G401 (cell line): ENCODE results near the gene CTBP2. TPM values are rescaled to one million over a fixed set of nuclear protein-coding genes. Genes with fewer than 3 reads are reported as not detected.
A peak's percentile ranks its signal among the peaks of the same experiment; 100 is the strongest.

Source experiments
- DNase-seq: peaks from one replicate; pipeline ENCODE4 v3.0.0-alpha.2; 2015; ENCODE audit warnings: low spot score
- in situ Hi-C: cut with HindIII; loops from 2 replicates; pipeline ENCODE4 v1.10.0; 2016; ENCODE audit warnings: low sequenced_read_pairs, mixed read lengths
- total RNA-seq: library from RNA; depleted of rRNA; stranded (reverse); fragments of >200 nt; shearing (Covaris generic); gene quantifications from 2 replicates; pipeline ENCODE4 v1.2.3, GENCODE V29; 2014

Gene CTBP2
- total RNA-seq, 1 experiment from 2014 or later: 98.5 TPM

DNA sequence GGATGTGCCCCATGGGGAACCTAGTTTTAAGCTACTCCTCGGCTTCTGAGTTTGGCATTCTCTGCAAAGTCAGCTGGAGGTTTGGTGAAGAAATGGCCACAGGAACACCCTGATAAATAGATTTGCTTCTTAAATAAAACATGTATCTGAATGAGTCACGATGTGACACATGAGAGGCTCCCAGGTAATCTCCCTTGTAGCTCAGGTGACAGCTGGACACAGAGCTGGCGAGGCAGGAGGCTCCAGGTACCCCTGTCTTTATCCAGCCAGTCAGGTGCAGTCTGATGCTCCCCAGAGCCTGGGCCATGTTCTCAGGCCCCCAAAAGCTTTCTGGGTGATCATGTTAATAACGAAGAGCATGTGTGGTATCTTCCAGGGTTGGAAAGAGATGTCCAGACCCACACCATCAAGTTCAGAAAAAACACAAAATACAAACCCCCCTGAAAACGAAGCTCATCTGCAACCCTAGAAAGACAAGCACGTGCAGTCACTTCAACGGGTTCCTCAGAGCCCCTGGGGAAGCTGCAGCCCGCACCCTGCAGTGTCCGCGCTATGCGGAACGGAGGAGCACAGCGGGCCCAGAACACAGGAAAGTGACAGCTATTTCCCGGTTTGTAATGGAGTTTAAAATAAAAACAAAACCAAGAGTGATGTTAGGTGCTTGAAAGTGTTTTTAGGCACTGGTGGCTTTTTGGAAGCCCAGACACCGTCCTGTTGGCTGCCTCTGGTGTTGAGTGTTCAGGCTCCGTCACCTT, 149.0 kb downstream of the CTBP2 start:
- no peak for DNase-seq
- in situ Hi-C loops: no loop called here

DNA sequence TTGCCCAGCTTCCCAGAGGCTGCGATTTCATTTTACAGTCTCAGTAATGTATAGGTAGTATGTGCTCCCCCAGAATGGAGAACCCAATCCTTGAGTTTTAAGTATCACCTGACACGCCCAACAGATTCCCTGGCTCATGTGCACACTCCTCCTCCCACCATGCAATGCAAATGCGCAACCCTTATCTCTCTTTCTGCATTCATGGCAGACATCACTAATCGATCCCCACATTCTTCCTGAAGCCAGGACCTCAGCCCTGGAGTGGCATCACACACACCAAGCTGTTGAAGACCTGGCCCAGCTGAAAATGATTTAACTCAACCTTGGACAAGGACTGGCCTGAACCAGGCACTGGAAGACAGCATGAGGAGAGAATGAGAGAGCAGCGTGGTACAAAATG, 150.0 kb downstream of the CTBP2 start:
- no peak for DNase-seq
- in situ Hi-C loops: no loop called here

DNA sequence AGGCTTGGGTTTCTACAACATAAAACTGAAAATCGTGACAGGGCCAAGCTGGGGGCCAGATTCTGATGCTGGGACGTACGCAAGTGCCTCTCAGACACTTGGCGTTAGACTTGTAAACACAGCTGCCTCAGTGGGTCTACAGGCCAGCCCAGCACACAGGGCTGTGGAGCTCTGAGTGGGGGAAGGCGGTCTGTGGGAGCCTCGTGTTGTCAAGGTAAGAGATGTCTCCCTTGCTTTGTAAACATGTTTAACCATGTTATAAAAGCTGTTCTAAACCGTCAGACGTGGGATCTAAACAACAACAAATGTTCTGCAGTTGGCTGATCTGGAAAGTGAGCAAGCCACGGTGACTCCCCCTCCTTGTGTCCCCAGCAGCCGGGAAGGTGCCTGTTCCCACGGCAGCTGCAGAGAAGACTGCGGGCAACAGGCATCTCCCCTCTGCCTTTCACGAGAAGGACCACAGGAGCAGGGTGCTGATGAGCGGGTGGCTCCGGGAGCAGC, 150.7 kb downstream of the CTBP2 start:
- in situ Hi-C loops: no loop called here

DNA sequence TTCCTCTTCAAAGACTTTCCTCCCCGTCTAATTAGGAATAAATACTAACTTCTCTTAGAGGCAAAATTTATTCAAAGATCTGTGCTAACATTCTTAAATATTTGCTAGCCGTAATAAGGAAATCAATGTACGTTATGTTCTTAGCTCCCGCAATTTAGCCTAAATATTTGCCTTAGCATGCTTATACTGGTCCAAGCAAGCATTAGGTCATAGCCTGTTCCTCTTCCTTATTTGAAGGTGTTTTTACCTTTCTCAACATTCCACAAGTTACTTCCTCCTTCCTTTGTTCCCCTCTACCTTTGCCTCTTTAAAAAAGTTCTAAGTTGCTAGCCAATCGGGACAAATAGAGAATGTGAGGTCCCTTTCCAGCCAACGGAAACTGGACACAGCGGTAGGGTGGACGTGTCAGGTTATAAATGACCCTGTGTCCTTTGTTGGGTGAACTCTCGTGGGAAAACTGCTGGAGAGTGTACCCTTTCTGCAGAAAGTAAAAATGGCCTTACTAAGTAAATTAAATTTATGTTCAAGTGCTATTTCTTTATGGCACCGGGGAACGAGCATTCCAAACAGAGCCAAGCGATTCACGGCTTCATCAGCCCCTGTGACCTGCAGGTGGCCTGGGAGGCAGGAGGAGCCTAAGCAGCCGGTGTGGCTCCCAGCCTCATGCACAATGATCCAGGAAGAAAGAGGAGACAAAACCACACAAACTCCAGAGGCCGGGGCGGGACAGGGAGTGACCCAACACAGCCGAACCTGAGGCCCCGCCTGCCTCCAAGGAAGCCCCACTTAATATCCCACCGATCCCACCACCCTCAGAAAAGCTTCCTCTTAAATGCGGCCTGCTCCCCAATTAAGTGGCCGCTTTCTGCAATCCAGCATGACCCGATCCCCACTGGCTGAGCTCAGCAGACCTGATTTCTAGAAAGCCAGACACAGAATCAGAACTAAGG, 151.4 kb downstream of the CTBP2 start:
- no peak for DNase-seq
- in situ Hi-C loops: no loop called here

More for the DNA sequence above, 150.7 kb downstream of the CTBP2 start:
- DNase-seq: no peak

DNA sequence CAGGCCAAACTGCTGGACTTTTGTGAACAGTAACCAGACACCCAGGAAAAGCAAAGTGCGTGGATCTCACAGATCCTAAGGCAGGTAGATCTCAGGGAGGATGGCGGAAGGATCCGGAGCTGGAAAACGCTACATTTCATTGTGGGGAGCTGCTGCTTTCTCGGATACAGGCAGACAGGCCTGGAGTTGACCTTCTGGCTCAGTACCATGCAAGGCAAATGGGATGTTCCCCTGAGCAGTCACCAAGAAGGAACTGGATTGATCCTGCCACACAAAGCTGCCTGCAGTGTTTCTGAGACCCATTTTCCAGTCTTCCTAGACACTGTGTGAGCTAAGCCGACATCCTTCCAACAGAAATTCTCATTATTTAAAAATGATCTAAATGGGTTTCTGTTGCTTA, 152.9 kb downstream of the CTBP2 start:
- in situ Hi-C loops: no loop called here
- no peak for DNase-seq

DNA sequence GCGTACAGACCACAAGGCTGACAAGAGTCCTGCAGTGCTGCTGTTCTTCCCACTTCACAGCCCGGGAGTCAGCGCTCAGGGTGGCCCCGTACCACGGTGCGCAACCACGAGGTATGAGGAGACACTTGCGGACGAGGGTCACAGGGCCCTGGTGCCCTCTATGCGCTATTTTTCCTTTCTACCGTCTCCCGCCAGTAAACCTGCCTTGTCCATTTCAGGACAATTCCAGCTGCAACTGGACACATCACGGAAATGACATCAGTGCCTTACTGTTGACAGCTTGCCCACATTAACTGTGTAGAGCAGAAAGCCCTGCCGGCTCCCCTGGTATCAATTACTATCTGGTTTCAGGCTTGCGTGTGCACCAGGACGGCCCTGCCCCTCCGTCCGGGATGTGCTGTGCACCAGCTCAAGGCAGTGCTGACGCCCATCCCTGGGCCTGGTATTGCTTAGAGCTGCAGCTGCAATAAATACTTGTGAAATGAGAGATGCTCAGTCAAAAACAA, 153.4 kb downstream of the CTBP2 start:
- no peak for DNase-seq
- in situ Hi-C loops: no loop called here

DNA sequence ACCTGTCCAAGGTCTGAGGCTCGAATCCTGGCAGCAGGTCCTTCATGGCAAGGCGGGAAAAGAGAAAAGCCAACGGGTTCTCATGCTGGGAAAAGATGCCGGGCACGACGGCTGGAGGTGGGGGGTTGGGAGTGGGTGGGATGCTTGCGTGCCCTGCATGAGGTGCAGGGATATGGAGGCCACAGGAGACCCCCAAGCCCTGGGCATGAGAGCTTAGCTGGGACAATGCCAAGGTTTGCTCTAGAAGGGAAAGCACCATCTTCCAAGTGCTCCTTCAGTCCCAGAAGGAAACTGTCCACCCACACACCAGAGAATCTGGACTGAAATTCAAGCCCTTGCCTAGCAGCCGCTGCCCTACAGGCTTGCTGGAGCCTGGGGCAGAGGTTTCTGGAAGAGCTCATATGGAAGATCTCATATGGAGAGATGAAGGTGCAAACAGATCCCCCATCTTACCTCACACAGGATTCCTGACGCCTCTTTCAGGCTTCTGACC, 154.1 kb downstream of the CTBP2 start:
- no peak for DNase-seq
- in situ Hi-C loops: no loop called here

DNA sequence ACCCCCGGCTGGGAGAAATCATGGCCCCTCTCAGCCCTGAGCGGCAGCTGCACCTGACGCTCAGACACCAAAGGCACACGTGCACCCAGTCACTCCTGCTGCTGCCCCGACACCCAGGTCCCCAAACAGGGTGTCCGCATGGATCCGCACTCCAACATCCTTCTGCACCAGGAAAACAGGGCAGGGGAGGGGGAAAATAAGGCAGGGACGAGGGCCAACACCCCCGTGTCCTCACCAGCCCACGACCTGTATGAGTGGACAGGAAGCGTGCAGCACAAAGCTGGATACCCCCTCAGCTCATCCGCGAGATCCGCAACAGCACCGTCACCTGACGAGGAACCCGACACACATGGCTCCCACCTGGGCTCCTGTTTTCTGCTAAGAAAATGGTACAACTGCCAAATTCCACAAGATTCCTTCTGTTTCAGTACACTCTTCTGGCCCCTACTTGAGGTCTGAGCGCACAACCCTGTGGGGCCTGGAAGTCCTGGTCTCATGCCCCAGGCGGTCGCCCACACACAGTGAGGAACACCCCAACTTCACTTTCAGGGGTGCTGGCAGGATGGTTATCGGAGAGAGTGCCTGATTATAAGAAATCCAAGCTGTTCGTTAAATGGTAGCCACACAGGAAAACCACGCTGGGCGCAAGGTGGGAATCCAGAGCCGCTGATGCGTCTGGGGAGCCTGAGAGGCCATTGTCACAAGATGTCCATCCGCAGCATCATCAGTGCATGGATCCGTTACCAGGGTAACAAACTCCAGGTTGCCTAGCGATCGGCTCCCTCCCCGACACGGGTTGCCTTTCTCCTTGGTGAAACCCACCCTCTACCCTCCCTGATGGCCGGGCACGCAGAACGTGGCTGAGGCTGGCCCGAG, 154.8 kb downstream of the CTBP2 start:
- in situ Hi-C loops: no loop called here
- DNase-seq: no peak

DNA sequence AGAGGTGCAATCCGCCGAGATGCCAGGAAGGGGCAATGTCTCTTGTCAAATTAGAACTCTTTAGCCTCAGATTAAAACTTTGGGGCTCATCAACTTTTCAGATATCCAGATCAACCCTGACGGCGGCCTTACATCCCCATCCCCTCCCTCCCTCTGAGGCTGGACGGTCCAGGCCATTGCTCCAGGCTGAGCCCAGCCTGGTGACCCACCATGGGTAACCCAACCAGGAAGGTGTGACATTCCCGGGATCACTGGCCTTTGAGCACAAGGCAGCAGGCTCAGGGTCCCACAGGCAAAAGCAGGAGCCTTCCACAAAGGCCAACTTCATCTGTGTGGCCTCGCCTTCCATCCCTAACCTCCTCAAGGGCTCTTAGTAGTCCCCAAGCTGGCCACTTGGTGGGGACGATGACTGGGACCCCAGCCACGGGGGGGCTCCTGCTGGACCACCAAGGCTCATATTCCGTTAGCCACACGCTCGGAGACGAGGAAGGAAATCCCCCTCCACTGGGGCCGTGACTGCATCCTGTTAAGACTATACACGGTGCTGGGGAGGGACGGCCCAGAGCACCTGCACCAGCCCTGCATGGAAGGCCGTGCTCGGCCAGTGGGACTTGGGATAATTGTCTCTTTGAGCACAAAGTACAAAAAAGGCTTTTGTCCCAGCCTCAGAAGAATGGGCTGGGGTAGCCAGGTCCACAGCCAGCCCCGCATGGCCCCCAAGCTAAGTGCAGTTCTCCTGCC, 155.6 kb downstream of the CTBP2 start:
- in situ Hi-C loops: no loop called here
- DNase-seq: no peak

DNA sequence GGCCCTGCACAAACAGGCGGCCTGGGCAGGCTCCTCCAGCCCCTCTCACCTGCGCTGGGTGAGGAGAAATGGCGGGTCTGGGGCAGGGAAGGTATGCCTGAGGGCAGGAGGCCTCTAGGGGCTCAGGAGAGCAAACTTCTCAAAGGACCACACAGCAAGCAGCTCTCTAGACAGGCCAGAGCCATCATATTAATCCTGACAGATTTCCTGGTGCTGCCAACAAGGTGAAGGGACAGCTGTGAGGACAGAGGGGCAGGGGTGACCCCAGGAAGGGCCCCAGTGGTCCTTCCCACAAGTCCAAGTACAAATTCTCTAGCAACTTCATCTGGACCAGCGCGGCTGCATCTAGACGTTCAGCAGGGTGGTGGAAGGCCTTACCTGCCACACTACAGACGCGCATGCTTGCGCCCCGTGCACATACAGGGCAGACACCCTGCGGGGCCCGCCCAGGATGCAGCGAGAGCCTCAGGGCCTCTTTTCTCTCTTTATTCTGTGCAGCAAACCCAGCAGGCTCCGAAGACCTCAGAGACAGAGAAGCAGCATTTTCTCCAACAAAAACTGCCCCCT, 156.4 kb downstream of the CTBP2 start:
- DNase-seq: no peak

DNA sequence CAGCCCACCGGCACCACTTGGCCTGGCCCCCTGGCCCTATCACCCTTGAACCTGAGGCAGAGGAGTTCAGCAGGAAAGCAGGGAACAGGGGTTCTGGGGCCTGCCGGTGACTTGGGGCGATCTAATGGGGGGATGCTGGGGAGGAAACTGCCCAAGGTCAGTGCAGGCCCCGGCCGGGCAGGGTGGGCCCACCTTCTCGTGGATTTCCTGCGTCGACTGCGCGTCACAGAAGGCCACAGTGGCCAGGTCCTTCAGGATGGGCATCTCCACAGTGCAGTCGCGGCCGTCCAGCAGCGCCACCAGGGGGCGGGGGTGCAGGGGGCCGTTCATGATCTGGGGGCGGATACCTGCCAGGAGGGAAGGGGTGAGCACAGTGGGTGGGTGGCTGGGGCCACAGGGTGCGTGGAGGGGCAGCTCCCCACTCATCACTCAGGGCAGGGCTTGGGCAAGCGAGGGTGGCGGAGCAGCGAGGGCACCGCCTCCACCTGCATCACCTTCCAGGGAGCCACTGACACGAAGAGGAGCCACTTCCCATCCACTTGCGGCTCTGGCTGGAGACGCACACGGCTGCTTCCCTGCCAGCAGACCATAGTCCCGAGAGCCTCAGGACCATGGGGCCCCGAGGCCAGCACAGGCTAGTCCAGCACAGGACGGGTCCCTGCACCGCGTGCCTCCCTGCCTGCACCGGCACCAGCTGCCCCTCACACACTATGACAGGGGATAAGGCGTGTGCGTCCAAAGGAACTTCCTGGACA, 157.0 kb downstream of the CTBP2 start:
- in situ Hi-C loops: no loop called here
- no peak for DNase-seq

More for the DNA sequence above, 156.4 kb downstream of the CTBP2 start:
- in situ Hi-C loops: no loop called here

DNA sequence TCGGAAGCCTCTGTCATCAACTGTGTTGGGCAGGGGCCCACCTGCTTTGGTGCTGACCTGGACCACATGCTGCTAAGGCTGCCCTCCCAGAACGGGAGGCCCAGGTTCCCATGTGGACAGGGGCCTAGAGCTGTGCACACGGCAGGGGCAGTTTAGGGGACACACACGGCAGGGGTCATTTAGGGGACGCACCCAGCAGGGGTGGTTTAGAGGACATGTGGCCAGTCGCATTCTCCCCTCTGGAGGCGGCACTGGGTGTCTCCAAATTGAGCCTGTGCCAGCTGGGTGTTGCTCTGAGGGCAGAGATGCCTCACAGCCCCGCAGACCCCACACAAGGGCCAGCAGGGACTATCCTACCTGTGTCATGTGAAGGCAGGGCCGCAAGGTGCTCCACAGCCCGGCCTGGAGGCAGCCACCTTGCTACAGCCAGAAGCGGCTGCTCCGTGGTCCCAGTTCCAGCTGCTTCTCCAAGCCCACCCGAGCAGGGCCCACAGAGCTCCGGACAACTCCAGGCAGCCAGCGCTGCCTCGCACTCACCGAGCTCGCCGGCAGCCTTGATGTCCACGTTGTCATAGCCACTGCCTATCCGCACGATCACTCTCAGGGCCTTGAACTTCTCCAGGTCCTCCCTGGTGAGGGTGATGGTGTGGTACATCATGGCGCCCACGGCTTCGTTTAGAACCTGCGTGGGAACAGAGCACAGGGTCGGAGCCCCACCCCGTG, 157.8 kb downstream of the CTBP2 start:
- in situ Hi-C loops: no loop called here
- DNase-seq: no peak

DNA sequence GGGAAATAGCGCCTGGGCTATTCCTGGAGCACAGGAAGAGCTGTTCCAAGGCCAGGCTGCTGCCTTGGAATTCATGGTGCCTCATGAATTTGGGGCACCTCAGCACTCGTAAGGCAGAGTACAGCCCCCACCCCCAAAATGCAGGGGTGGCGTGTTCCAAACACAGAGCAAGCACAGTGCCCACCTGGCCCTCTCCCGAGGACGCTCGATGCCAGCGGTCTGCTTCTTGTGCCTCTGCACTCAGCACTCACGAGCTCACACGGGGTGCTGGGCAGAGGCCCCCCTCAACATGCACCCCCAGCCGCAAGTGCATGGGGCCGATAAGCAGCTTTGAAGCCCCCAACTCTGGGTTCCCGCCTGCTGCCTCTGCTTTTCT, 158.3 kb downstream of the CTBP2 start:
- no peak for DNase-seq
- in situ Hi-C loops: no loop called here

DNA sequence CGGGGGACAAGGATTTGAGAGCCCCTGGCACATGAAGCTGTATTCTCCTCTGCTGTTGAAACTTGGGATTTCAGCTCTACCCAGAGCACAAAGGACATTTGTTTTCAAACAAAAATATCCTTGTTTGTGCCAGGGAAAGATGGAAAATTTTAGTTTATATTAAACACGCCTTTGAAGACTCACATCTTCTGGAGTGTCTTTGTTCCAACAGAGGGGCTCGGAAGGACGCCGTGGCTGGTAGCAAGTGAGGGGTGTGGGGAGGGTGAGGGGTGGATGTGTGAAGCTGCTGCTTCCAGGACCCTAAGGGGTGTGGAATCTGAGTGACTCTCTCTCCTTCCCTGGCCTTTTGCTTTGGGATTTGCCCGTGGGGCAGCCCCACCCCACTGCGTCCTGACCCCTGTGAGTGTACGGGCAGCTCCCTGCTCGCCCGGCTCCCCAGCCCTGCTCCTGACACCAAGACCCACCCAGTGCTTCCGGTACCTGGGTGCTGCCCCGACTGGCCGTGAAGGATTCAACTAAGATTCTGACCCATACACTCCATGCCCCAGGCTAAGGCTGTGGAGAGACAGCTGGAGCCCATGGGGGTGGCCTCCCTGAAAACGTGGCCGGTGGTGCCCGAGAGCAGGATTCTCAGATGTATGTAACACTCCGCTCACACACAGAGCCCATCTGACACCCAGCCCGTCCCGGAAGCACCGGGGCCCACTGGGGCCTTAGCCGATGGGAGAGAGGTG, 158.9 kb downstream of the CTBP2 start:
- DNase-seq: no peak
- in situ Hi-C loops: no loop called here

DNA sequence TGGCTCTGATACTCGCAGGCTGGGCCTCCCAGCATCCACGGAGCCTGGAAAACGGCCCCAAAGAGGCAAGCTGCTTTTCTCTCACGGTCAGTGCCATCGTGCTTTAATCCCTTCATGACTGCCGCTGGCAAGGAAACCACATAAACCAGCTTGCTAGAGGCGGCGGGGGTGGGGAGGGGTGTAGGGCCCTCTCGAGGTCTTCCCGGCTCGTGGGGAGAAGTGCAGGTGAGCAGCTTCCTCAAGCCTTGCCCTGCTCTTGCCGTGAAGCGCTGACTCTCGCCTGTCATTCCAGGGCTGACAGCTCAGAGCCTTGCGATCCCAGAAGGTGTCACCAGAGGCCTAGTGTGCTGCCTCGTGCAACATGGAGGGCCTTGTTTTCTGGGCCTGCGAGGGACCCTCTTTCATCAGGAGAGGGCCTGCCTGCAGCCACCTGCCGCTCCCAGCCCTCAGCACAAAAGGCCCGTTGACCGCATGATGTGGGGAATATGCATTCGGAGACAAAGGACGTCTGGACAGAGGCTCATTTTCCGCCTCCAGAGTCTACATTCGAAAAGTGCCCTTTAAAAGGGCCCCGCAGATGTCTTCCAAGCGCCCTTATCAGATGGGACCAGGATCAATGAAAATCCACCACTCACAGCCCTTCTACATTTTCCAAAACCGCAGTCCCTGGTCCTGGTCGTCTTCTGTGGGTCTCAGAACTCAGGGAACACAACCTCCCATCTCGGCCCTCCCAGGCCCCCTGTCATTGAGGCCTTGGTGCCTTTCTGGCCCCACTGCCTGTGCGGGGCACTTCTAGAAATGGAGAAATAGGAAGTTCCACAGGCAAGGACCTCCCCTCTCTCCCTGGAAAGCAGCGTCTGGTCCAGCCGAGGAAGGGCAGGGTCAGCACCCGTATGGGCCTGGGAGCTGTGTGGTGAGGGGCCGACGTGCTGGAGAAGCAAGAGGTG, 159.7 kb downstream of the CTBP2 start:
- peak; percentile 68 for DNase-seq
- in situ Hi-C loops: no loop called here
